RWPE1 (cell line): ENCODE data around the gene PLEKHA3.

Experiments used
- CTCF ChIA-PET: fragments of 350-600 bp; sonication (Branson Sonifier 250); formaldehyde crosslinking; extraction: SDS; loops from one replicate; lab custom pipeline; 2021; lab: Yijun Ruan, JAX
- POLR2A ChIA-PET: fragments of 400-600 bp; formaldehyde crosslinking; extraction: SDS; loops from one replicate; lab custom pipeline; 2020; ENCODE audit warnings: antibody characterized with exemption; ENCODE audit not compliant: low non-redundant PET; lab: Yijun Ruan, JAX
- DNase-seq: peaks from one replicate; pipeline ENCODE4 v3.0.0; 2012; ENCODE audit warnings: low spot score
- H3K27ac ChIP-seq: fragments of 450-650 bp; 2 replicates; pipeline ENCODE4 v1.5.1; 2017
- TF ChIP-seq, protein P1 (sequence below): fragments of 450-650 bp; conservative IDR thresholded peaks from 2 replicates; pipeline ENCODE4 v1.5.1; 2017; ENCODE audit warnings: low read depth, mild to moderate bottlenecking

The PLEKHA3 gene

DNA sequence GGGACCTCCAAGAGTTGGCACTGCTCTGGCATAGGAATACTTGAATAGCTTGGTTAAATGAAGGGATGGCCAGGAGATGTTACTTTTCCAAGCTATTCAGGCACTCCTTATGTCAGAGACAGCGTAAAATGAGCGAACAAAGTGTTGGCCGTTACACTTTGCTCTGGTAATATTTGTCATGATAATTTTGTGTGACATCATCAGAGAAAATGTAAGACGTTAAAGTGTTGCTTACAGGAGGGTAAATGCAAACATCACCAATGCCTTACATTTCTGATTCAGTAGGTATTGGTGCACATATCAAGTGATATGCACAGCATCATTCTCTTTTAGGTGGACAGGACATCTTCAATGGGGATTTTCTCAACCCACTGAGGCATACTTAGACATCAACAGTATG lies 46.0 kb downstream of the PLEKHA3 start:
- no peak for DNase-seq
- ChIA-PET POLR2A (no interaction called here), CTCF (no interaction called here)
- no peak overlapping the region for H3K27ac ChIP-seq
- TF ChIP-seq, protein P1, sequence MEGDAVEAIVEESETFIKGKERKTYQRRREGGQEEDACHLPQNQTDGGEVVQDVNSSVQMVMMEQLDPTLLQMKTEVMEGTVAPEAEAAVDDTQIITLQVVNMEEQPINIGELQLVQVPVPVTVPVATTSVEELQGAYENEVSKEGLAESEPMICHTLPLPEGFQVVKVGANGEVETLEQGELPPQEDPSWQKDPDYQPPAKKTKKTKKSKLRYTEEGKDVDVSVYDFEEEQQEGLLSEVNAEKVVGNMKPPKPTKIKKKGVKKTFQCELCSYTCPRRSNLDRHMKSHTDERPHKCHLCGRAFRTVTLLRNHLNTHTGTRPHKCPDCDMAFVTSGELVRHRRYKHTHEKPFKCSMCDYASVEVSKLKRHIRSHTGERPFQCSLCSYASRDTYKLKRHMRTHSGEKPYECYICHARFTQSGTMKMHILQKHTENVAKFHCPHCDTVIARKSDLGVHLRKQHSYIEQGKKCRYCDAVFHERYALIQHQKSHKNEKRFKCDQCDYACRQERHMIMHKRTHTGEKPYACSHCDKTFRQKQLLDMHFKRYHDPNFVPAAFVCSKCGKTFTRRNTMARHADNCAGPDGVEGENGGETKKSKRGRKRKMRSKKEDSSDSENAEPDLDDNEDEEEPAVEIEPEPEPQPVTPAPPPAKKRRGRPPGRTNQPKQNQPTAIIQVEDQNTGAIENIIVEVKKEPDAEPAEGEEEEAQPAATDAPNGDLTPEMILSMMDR: no peak

DNA sequence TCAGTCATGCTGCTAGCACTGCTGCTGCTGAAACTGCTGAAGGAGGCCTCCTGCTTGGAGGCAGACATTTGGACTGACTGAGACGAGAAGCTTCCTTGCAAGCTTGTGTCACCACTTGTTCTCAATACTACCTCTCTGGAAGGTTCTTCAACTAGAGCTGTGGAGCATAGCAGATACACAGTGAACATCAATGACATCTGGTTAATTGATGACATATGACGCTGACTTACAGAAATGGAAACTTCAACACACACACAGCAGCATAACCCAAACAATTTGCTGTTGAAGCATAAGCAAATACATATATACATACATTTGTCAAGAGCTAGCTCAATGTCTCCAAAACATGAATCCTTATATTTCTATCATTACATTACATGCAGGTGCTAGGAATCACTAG lies 47.3 kb downstream of the PLEKHA3 start:
- POLR2A ChIA-PET: no interaction called here
- no peak for DNase-seq
- CTCF ChIA-PET: no interaction called here
- no peak overlapping the region for H3K27ac ChIP-seq
- TF ChIP-seq, protein P1: no peak

DNA sequence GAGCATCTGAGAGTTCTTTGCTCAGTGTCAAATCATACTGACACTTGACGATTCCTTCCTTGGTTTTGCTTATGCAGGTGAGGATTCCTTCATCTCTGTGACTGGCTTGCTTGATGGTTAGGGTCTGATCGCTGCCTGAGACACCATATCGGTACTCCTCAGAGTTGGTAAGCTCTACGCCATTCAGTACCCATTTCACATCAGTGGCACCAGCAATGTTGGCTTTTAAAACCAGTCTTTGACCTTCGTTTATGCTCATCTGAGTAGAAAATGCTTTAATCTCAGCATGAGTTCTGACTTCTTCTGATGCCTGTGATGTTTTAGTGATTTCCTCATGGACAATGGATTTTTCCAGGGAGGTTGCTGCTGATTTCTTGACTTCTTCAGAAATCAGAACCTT lies 48.4 kb downstream of the PLEKHA3 start:
- ChIA-PET CTCF (interaction anchor here (0.6 kb wide), 1 partner anchor 14 kb away, joined by 8 read pairs; no protein-coding TSS in a partner anchor), POLR2A (no interaction called here)
- no peak for DNase-seq
- H3K27ac ChIP-seq: no peak overlapping the region
- TF ChIP-seq, protein P1: no peak

DNA sequence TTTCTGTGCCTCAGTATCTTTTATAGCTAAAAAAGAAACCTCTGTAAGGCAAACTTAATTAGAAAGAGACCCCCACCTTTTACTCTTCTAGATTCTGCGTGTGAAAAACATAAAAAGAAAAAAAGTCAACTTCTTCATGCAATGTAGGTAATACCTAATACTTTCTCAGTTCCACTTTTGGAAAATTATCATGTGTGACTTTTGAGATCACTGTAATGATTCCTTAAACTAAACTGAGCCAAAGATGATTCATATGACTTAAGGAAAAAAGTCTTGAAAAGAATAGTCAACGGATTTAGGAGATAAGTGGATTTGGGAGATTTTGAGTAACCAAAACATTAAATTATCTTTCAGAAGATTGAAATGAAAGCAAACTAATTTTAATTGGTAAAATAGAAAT lies 48.9 kb downstream of the PLEKHA3 start:
- POLR2A ChIA-PET: no interaction called here

DNA sequence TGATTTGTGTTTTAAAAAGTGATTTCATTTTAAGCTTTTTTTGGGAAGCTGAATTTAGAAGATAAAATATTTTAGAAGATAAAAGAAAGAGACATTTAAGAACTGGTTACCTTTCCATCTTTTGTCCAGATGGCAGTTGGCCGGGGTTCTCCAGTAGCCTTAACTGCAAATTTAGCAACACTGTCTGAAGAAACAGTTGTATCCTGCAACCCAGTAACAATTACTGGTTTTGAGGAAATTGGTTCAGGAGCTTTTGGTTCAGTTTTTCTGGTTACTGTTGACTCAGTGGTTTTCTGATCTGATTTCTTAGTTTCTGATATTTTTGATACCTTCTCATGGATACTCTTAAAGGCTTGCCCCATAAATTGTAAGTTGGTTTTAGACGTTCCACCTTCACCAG lies 49.9 kb downstream of the PLEKHA3 start:
- DNase-seq: no peak
- ChIA-PET POLR2A (no interaction called here), CTCF (no interaction called here)
- TF ChIP-seq, protein P1: no peak
- no peak overlapping the region for H3K27ac ChIP-seq

More for the DNA sequence above, 48.9 kb downstream of the PLEKHA3 start:
- TF ChIP-seq, protein P1: no peak
- CTCF ChIA-PET: no interaction called here
- H3K27ac ChIP-seq: no peak overlapping the region
- DNase-seq: no peak

DNA sequence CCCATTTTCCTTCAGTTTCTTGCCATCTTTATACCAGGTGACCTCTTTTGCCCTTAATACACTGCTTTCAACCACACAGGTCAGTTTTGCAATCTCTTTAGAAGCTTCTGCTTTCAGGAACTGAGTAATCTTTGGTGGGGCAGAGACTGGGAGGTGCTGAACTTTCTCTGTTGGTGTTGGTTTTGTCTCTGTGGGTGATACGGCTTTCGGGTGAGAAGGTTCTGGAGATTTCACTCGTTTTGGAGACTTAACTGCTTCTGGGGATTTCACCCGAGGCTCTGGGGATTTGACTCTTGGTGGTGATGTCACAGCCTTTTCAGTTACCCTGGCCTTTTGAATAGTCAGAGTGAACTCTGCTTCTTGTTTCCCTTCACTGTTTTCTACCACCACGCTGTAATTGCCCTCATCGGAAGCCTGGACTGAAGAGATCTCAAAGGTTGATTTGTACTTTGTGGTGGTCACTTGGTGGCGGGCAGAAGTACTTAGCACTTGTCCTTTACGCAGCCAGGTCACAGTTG lies 50.4 kb downstream of the PLEKHA3 start:
- no peak overlapping the region for H3K27ac ChIP-seq
- POLR2A ChIA-PET: no interaction called here
- DNase-seq: no peak
- TF ChIP-seq, protein P1: no peak
- CTCF ChIA-PET: no interaction called here

DNA sequence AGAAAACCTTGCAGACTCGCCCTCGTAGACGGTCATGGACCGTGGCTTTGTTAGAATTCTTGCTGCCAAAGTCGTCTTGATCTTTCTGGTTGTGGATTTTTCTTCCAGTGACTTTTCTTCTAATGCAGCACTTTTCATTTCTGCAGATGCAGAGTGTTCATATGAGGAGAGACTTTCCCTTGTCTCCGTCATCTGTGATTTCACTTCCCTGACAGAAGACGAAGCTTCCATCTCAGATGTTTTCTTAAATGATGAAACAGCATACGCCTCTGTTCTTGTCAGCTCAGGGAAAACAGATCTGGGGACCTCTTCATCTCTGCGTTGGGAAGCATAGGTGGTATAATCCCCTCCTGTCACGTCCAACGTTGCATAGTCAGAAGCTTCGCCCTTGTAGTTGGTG lies 50.9 kb downstream of the PLEKHA3 start:
- POLR2A ChIA-PET: no interaction called here
- DNase-seq: no peak
- TF ChIP-seq, protein P1: no peak
- no peak overlapping the region for H3K27ac ChIP-seq
- CTCF ChIA-PET: interaction anchor here (0.6 kb wide), 1 partner anchor 32 kb away, joined by 3 read pairs; no protein-coding TSS in a partner anchor
